Gastrocnemius medialis (tissue), 4 donors: ENCODE data around the gene MOV10. TPM values are rescaled to one million over a fixed set of nuclear protein-coding genes. Genes with fewer than 3 reads are reported as not detected.

Experiments
- ATAC-seq, 2 donors: fragments of 150-250 bp; one replicate each; pipeline ENCODE4 v1.9.1; 2016
- DNase-seq, 2 donors: peaks; one replicate each; pipeline ENCODE4 v3.0.0-alpha.2; 2019
- H3K27ac ChIP-seq, 4 donors: fragments of 200-600 bp; sonication (generic); 1 replicate in 1 of 4; 2 replicates in 3 of 4; pipeline ENCODE4 v1.5.1; 2016 to 2018; ENCODE audit warnings: mild to moderate bottlenecking in 2 of 4, moderate library complexity in 1 of 4
- H3K27me3 ChIP-seq, 3 donors: fragments of 200-600 bp; sonication (generic) in 2 of 3; 1 replicate in 1 of 3; 2 replicates in 2 of 3; pipeline versions ENCODE4 v1.5.1 to v1.6.0; 2016 to 2019; ENCODE audit warnings: mild to moderate bottlenecking in 1 of 3, moderate library complexity in 1 of 3
- H3K36me3 ChIP-seq, 2 donors: fragments of 200-600 bp; sonication (generic) in 1 of 2; one replicate each; pipeline ENCODE4 v1.5.1; 2017 to 2018
- H3K4me1 ChIP-seq, 2 donors: fragments of 200-600 bp; sonication (generic) in 1 of 2; one replicate each; pipeline ENCODE4 v1.5.1; 2016 to 2017; ENCODE audit warnings: mild to moderate bottlenecking in 2 of 2
- H3K4me3 ChIP-seq, 4 donors: fragments of 200-600 bp; sonication (generic) in 3 of 4; 1 replicate in 1 of 4; 2 replicates in 3 of 4; pipeline ENCODE4 v1.5.1; 2016 to 2019; ENCODE audit warnings: mild to moderate bottlenecking in 2 of 4
- H3K9me3 ChIP-seq, 3 donors: fragments of 200-600 bp; sonication (generic) in 2 of 3; 1 replicate in 1 of 3; 2 replicates in 2 of 3; pipeline ENCODE4 v1.5.1; 2016 to 2019
- CTCF ChIP-seq, 5 experiments: fragments of 450-650 bp in 3 of 5; fragments of 200-600 bp in 2 of 5; sonication (generic) in 2 of 5; IDR thresholded peaks in 4 of 5; conservative IDR thresholded peaks in 1 of 5; 1 replicate in 4 of 5; 2 replicates in 1 of 5; pipeline ENCODE4 v1.5.1; 2016 to 2019; ENCODE audit warnings: antibody characterized with exemption in 5 of 5, mild to moderate bottlenecking in 3 of 5, moderate library complexity in 3 of 5
- POLR2A ChIP-seq, 2 donors: fragments of 450-650 bp; IDR thresholded peaks; one replicate each; pipeline ENCODE4 v1.6.1; 2017; ENCODE audit warnings: antibody characterized with exemption in 2 of 2, mild to moderate bottlenecking in 2 of 2, moderate library complexity in 2 of 2
- in situ Hi-C, 4 donors: fragments of 200-750 bp; cut with MboI; loops; one replicate each; pipeline versions ENCODE4 v1.15.0 to v1.8.0; 2017; ENCODE audit warnings: low sequenced_read_pairs in 4 of 4
- intact Hi-C: fragments of 100-400 bp; cut with DNase I; formaldehyde crosslinking; loops from one replicate; pipeline ENCODE4 v1.15.1; 2023; ENCODE audit warnings: low total_unique reads
- total RNA-seq, 4 donors: library from RNA; depleted of rRNA; stranded (reverse); fragments of >200 nt; gene quantifications; one replicate each; pipeline versions ENCODE4 v1.1.0 to v1.2.3, GENCODE V29; 2016

Gene MOV10
- total RNA-seq, result 1 to 10 TPM; 2.8 to 7.2 (median 4.8) TPM

- intact Hi-C loops, result loop anchor here (2.0 to 5.0 kb wide), 2 partner anchors 26 to 47 kb away; no protein-coding TSS in a partner anchor
- ATAC-seq (peak; percentile 64 to 72), DNase-seq (peak; percentile 9 to 58)
- TF ChIP-seq CTCF (IDR thresholded peaks at IDR 0.05 in 4 of 5, conservative IDR thresholded peaks at IDR 0.05 in 1 of 5), result no peak
- TF ChIP-seq POLR2A (IDR thresholded peaks at IDR 0.05), result no peak
- no peaks in the 10 kb centered on the region for H3K9me3 ChIP-seq
- H3K27ac ChIP-seq, result peak within 1 kb of the TSS; percentile 75 to 84 (median 80)
- peaks cover 14 to 18% of the 10 kb centered on the region in 2 donors for H3K4me1 ChIP-seq
- peaks cover 0 to 30% of the 10 kb centered on the region in 2 donors for H3K36me3 ChIP-seq
- H3K4me3 ChIP-seq, result peak within 1 kb of the TSS; percentile 62 to 89 (median 78)
- H3K27me3 ChIP-seq, result no peaks in the 10 kb centered on the region
- in situ Hi-C loops, result no loop called here
Measured at GRCh38 chr1:112674440-112674985, at the start of gene MOV10. MOV10 (plus strand) TSS chr1:112674659; CDS start chr1:112674913, 254 bp downstream.

GRCh38 chr1:112625696-112626095, 48.8 kb upstream of the MOV10 start:
- no peak for TF ChIP-seq POLR2A (IDR thresholded peaks at IDR 0.05)
- TF ChIP-seq CTCF (IDR thresholded peaks at IDR 0.05 in 4 of 5, conservative IDR thresholded peaks at IDR 0.05 in 1 of 5), result no peak
- no peak for ATAC-seq
- no peak overlapping the region for H3K4me3 ChIP-seq
- H3K27me3 ChIP-seq, result no peaks in the 10 kb centered on the region
- peak overlapping the region in 3 of 4 donors; percentile 3 to 97 (median 43) for H3K27ac ChIP-seq
- no peak for DNase-seq
- H3K36me3 ChIP-seq, result no peaks in the 10 kb centered on the region
- intact Hi-C loops (loop anchor here (5.0 kb wide), 1 partner anchor 47 kb away; the partner anchor contains the start of gene MOV10), in situ Hi-C loops (loop anchor here in 2 of 4 donors (10.0 kb wide), 1 partner anchor 79 kb away; the partner anchor contains the start of gene RHOC (in 2 of the 2))
- peaks cover 41 to 47% of the 10 kb centered on the region in 2 donors for H3K4me1 ChIP-seq
- no peaks in the 10 kb centered on the region for H3K9me3 ChIP-seq

GRCh38 chr1:112626193-112626592, 48.3 kb upstream of the MOV10 start:
- in situ Hi-C loops, result loop anchor here in 2 of 4 donors (10.0 kb wide), 1 partner anchor 79 kb away; the partner anchor contains the start of gene RHOC (in 2 of the 2)
- no peak overlapping the region for H3K4me3 ChIP-seq
- intact Hi-C loops, result loop anchor here (5.0 kb wide), 1 partner anchor 46 kb away; the partner anchor contains the start of gene MOV10
- H3K27me3 ChIP-seq, result no peaks in the 10 kb centered on the region
- no peaks in the 10 kb centered on the region for H3K36me3 ChIP-seq
- H3K4me1 ChIP-seq, result peaks cover 41 to 47% of the 10 kb centered on the region in 2 donors
- peak overlapping the region in 3 of 4 donors; percentile 0 to 97 (median 43) for H3K27ac ChIP-seq
- H3K9me3 ChIP-seq, result no peaks in the 10 kb centered on the region
- DNase-seq (no peak), ATAC-seq (no peak)
- TF ChIP-seq POLR2A (IDR thresholded peaks at IDR 0.05) (no peak), CTCF (IDR thresholded peaks at IDR 0.05 in 4 of 5, conservative IDR thresholded peaks at IDR 0.05 in 1 of 5) (no peak)

- DNase-seq (no peak), ATAC-seq (no peak)
- H3K4me3 ChIP-seq, result no peak overlapping the region
- peaks cover 37 to 44% of the 10 kb centered on the region in 2 donors for H3K4me1 ChIP-seq
- no peak for TF ChIP-seq POLR2A (IDR thresholded peaks at IDR 0.05)
- no peak for TF ChIP-seq CTCF (IDR thresholded peaks at IDR 0.05 in 4 of 5, conservative IDR thresholded peaks at IDR 0.05 in 1 of 5)
- no peaks in the 10 kb centered on the region for H3K9me3 ChIP-seq
- intact Hi-C loops, result loop anchor here (5.0 kb wide), 1 partner anchor 45 kb away; the partner anchor contains the start of gene MOV10
- peaks cover 0 to 4% of the 10 kb centered on the region in 2 donors for H3K36me3 ChIP-seq
- peak overlapping the region; percentile 65 to 97 (median 74) for H3K27ac ChIP-seq
- in situ Hi-C loops, result loop anchor here in 2 of 4 donors (10.0 kb wide), 1 partner anchor 78 kb away; the partner anchor contains the start of gene RHOC (in 2 of the 2)
- no peaks in the 10 kb centered on the region for H3K27me3 ChIP-seq
Measured at GRCh38 chr1:112626887-112627286, 47.6 kb upstream of the MOV10 start.
